ENCODE measurements around the gene THEM4.
"Not testable (repeated sequence)": the region's sequence is repeated elsewhere in the genome, so short reads cannot be mapped to it uniquely, and the experiment has no call there.

The THEM4 gene

DNA sequence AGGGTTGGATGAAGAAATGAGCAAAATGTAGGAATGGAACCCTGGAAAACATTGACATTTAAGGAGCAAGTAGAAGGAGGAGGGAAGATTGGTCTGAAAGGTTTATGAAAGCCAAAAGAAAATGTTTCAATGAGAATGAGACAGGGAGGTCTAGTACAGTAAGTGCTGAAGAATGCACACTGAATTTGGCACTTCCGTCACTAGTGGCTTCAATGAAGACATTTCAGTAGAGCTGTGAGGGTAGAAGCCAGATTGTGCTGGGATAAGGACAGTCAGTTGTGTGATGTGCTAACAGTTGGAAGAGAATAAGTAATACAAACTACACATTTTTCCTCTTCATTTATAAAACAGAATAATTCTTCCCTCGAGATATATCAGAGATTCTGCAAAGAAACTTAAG is 17.1 kb downstream of the THEM4 start:
- no peak for DNase-seq

DNA sequence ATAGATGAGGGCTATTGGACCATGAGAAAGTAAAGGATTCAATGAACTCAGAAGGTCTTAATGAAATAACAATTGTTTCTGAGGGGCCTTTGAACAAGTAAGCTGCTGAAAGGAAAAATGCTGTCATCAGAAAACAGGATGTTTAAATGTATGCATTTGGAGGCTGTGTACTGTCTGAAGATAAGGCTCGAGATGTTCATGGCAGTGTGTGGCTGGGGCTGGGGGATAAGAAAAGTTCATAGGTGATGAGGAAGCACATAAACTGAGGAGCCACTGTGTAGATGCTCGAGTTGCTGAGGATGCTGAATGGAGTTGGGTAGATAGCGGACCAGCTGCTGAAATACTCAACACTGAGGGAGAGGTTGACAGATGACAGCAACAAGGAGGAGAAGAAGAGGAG is 17.8 kb downstream of the THEM4 start:
- DNase-seq: no peak

DNA sequence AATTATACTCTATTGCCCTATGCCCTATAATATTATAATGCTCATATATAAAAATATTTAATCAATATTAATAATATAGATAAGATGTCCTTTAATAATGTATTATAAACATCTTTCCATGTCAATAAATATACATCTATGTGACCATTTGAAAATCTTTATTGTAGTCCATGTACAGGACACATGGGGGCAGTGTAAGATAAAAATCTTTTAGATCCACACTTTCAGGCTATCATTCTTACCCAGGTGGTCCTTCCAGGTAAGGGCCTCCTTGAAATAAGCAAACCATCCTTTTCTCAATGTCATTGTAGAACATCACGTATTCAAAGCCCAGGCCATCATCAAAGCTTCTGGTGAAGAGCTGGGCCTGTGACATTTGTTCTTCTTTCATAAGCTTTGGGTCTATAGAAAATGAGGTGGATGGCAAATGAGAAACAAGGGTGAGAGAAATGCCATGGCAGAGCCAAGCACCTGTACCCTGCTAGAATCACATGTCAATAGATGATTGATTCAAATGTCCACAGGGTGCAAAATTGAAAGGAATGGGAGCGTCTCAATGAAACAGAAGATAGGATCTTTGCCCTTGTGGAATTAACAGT is 20.2 kb downstream of the THEM4 start:
- peak in 1 of 2 experiments; percentile 1 for DNase-seq

DNA sequence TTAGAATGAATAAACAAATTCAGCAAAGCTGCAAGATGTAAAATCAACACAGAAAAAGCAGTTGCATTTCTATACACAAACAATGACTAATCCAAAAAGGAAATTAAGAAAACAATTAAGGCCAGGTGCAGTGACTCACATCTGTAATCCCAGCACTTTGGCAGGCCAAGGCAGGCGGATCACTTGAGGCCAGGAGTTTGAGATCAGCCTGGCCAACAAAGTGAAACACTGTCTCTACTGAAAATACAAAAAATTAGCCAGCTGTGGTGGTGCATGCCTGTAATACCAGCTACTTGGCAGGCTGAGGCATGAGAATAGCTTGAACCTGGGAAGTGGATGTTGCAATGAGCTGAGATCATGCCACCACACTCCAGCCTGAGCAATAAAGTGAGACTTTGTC is 22.3 kb downstream of the THEM4 start:
- DNase-seq: no peak

DNA sequence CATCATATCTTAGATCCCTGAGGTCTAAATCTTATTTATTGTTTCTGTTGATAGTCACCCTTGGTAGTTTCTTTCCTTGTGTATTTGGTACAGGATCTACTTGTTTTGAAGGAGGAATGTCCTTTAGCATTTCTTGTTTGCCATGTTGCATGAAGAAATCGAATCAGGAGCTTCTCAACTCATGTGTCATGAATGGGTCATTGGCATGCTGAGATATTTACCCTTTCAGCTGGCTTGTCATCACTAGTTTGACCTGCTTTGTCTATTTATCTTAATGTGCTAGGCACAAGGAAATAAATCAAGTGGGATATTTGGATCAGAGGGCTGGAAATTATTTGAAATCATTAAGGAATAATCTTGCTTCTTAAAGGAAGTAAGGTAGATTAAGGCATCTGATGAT is 23.8 kb downstream of the THEM4 start:
- no peak for DNase-seq

DNA sequence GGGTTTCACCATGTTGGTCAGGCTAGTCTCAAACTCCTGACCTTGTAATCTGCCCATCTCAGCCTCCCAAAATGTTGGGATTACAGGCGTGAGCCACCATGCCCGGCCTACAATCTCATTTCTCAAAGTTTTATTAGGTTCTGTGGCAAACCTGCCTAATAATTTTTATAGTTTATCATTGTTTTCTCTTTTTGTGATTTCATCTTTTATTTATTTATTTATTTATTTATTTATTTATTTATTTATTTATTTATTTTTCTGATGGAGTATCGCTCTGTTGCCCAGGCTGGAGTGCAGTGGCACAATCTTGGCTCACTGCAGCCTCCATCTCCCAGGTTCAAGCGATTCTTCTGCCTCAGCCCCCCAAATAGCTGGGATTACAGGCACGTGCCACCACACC is 24.4 kb downstream of the THEM4 start:
- not testable (repeated sequence) for DNase-seq

DNA sequence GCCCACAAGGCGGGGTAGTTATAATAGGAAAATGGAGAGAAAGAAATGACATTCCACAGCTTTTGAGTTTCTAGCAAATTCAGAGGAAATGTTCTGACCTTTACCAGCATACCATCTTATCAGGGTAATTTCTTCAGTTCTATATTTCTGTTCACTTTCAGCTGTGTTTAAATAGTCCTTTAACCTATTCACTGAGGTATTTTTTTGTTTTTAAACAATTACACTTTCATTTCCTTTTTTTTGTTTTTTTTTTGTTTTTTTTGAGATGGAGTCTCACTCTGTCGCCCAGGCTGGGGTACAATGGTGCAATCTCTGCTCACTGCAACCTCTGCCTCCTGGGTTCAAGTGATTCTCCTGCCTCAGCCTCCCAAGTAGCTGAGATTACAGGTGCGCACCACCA is 24.9 kb downstream of the THEM4 start:
- not testable (repeated sequence) for DNase-seq

DNA sequence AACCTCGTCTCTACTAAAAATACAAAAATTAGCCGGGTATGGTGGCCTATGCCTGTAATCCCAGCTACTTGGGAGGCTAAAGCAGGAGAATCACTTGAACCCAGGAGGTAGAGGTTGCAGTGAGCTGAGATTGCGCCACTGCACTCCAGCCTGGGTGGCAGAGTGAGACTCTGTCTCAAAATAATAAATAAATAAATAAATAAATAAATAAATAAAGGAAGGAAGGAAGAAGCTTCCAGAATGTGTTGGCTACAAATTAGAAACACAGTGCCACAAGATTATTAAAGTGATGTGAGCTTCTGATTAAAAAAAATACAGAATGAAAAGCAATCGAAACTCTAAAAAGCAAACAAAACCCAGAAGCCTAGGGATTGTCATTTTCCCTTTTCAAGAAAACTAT is 25.4 kb downstream of the THEM4 start:
- DNase-seq: not testable (repeated sequence)

DNA sequence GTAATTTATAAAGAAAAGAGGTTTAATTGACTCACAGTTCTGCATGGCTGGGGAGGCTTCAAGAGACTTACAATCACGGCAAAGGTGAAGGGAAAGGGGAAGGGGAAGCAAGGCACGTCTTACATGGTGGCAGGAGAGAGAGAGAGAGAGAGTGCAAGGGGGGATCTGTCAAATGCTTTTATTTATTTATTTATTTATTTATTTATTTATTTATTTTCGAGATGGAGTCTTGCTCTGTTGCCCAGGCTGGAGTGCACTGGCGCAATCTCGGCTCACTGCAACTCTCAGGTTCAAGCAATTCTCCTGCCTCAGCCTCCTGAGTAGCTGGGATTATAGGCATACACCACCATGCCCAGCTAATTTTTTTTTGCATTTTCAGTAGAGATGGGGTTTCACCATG is 26.4 kb downstream of the THEM4 start:
- not testable (repeated sequence) for DNase-seq

DNA sequence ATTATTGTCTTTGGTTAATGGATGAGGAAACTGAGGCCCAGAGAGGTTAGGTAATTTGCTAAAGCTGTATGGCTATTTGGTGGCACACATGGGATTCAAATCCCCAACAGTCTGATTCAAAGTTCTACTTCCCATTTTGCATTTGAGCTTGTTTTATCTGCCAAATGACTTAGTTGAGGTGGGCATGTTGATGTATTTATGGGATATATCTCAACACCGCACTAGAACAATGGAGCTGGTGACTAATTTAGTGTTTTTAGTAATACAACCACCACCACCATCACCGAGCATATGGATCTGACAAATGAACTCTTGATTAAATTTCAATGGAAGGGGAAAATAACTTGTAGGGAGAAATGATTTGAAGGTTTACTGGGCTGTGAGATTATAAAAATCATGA is 26.8 kb downstream of the THEM4 start:
- no peak for DNase-seq

DNA sequence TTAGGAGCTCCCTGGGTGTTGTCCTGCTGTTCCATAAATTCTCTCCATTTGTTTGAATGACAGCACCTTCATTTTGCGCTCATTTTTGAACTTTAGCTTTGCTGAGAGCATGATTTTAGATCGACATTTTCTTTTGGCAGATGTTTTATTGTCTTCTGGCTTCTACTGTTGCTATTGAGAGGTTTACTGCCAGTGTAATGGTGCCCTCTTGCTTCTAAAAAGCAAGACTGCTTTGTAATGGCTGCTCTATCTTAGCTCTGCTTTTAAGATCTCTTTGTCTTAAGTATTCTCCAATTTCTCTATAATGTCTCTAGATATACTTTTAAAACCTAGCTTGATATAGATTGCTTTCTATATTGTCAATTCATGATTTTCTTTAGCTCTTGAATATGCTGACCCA is 27.8 kb downstream of the THEM4 start:
- no peak for DNase-seq

DNA sequence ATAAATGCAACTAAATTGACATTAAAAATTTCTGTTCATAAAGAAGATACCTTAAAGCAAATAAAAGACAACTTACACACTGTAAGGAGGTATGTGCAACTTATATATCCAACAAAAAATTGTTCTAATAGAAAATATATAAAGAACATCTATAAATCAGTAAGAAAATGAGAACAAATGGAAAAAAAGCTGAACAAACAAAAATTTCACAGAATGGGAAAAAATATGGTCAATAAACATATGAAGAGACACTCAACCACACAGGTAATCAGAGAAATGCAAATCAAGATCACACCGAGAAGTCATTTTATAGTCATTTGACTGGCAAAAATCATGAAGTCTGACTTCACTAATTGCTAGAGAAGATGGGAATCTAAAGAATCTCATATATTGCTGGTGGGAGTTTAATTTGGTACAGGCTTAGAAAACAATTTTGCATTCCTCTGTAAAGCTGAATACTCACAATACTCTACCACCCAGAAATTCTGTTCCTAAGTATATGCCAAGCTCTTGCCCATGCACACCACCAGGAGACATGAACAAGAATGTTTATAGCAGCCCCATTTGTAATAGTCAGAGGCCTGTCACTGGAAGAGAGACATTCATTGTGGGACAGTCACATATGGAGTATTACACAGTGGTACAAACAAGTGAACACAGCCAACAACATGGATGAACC is 33.8 kb downstream of the THEM4 start:
- DNase-seq: no peak

DNA sequence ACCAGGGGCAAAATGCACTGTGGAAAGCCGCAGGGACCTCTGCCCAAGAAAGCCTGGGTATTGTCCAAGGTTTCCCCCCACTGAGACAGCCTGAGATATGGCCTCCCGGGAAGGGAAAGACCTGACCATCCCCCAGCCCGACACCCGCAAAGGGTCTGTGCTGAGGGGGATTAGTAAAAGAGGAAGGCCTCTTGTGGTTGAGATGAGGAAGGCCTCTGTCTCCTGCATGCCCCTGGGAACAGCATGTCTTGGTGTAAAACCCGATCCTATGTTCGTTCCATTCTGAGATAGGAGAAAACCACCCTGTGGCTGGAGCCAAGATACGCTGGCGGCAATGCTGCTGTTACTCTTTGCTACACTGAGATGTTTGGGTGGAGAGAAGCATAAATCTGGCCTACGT is 36.5 kb downstream of the THEM4 start:
- DNase-seq: not testable (repeated sequence)

DNA sequence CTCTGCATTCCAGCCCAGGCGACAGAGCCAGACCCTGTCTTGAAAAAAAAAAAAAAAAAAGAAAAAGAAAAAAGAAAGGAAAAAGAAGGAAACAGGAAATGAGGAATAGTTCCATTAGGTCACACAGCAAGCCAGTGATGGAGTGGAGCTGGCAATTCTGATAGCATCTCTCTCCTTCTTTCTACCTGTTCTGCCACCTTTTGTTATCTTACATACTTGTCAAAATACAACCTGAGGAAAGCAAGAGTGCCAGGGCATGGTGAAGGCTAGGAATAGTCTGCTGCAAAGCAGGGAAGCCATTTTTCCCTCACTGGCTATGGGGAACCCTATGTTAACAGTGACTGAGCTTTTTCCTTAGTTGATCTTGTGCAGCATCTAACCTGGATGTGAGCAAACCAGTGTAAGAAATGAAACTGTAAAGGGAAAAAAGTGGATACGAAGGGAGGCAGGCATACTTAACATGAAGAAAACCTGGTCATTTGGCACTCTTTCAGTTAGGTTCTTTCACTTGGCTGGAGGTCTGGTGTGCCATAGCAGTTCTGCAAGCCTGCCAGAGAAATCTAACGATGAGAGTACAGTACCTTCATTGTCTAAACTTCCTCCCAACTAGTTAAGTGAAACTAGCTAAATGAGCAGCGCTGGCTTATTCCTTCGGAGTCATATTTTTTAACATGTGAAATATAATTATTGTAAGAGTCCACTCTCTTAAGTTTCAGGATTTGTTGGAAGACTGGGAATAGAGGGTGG is 37.9 kb downstream of the THEM4 start:
- no peak for DNase-seq

DNA sequence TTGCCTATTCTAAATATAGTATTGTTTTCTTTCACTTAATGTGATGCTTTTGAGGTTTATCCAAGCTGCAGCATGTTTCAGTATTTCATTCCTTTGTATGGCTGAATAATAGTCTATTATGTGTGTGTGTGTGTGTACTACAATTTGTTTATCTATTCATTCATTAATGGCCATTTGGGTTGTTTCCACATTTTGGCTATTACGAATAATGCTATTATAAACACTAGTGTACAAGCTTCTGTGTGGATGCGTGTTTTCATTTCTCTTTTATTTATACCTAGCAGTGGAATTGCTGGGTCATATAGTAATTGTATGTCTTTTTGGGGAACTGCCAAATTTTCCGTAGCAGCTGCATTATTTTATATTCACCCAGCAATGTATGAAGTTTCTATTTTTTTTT is 40.8 kb downstream of the THEM4 start:
- no peak for DNase-seq

DNA sequence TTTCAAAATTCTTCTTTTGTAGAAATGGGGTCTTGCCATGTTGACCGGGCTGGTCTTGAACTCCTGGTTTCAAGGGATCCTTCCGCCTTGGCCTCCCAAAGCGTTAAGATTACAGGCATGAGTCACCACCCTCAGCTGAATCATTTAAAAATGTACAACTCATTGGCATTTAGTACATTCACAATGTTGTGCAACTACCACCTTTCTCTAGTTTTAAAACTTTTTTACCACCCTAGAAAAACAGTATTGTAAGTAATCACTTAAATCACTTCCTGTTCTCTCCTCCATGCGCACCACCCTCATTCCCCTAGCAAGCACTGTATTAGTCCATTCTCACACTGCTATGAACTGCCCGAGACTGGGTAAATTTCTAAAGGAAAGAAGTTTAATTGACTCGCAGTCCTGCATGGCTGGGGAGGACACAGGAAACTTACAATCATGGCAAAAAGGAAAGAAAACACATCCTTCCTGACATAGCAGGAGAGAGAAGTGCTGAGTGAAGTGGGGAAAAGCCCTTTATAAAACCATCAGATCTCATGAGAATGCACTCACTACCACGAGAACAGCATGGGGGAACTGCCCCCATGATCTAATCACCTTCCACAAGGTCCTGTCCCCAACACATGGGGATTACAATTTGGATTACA is 41.4 kb downstream of the THEM4 start:
- DNase-seq: no peak

DNA sequence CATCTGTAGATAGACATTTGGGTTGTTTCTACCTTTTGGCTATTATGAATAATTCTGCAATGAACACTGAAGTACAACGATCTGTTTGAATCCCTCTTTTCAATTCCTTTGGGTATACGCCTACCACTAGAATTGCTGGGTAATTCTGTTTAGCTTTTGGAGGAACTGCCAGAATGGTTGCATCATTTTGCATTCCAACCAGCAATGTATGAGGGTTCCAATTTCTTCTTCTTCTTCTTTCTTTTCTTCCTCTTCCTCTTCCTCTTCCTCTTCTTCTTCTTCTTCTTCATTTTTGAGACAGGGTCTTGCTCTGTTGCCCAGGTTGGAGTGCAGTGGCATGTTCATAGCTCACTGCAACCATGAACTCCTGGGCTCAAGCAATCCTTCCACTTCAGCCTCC is 42.0 kb downstream of the THEM4 start:
- DNase-seq: no peak

DNA sequence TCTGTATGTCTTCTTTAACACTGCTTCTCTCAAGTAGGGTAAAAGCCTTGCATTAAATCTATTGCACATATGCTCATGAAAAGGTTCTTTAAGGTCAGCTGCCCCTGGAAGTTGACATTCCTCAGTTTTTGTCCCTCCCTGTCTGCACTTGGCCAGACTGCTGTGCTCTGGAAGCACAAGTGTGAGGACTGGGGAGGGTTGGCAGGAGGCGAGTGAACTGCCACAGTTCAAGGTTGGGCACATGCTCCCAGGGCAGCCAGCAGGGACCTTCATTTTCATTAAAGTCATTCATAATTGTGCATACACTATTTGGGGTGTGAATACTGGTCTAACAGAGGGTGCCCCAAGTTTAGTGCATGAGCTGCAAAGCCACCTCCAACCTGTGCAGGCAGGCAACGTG is 44.9 kb downstream of the THEM4 start:
- DNase-seq: no peak

DNA sequence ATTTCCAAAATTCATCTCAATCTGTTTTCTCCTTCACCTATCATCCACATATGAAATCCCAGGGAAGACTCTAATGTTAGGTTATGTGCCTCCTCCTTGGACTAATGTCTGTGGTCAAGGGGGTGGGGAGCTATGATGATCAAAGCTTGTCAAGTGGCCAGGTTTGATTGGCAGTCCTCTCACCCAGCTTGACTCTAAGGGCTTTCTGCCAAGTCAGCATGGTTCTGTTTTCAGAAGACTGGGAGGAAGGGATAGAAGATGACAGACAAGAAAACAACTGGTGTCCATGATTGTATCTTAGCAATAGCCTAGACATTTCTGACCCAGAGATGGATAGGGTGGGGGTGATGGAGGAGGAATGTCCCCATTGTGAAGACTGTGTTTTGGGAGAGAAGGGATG is 46.7 kb downstream of the THEM4 start:
- DNase-seq: peak in 1 of 2 experiments; percentile 15

DNA sequence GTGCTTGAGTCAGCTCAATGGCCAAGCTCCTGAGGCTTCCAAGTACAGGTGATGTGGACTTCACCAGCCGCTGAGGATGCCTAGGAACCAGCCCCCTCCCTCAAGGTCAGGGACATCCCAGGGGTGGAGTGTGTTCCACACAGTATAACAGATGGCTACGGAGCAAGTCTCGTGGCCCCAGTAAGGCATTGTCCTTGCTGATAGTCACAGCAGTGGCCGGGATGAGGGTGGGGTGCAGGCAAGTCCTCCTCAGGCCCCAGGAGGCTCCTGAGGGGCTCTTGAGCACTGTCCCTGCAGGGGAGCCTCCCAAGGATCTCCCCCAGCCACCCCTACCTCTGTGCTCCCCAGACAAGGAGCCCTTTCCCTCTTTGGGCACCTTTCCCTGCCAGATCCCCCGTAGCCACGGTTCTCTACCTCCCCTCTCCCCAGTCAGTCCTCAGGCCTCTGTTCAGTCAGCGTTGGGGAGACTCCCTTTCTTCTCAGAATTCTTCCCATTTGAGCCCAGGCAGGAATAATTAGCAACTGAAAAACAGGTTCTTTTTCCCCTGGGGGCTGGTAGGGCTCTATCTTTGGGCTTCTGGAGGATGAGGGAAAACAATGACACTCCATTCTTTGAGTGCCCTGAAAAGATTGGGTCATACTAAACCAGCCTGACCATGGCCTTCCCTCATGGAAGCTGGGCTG is 48.7 kb downstream of the THEM4 start:
- DNase-seq: no peak

DNA sequence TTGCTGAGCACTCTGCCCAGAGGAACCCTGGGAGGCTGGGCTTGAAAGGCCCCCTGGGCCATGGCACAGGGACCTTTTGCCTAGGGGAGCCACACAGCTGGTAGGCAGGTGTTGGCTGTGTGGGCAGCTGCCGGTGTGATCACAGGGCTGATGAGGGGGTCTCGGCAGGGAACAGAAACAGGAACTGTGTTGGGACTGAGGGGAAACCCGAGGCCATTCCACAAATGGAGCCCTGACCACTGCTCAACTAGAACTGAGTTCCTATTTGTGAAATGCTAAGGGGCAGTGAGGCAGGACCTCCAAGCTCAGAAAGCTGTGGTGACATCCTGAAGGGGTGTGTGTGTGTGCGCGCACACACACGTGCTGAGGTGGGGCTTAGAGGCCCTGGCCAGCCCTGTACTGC is 49.4 kb downstream of the THEM4 start:
- DNase-seq: no peak

DNA sequence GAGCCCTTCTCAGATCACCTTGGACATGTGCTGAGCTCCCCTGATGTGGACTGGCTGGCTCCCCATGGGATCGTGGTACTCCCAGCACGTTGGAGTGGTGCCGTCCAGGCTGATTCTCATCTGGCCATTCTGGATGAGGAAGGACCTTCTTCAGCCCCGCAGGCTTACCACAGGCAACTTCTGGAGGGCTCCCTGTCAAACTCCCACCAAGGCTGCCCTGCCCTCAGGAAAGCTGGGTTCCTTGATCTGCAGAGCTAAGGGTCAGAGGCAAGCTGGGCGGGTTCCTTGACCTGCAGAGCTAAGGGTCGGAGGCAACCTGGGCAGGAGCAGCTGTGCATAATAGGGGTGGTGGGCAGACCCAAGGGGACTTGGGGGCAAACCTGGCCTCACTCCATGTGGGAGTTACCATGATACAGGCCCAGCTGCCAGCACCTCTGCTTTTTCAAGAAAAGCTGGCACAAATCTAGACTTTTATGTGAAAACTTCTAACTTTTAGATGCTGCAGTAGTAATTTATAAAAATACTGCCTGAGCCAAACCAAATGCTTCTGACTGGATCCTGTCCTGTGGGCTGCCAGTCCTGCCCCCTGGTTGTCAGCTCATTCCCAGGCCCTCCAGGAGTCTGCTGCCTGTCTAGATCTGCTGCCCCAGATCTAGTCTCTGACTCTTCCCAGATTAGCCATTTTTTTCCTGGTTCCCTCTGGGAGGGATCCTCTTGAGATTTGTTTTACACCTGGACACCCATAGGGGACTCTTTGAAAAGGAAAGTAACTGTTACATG is 50.2 kb downstream of the THEM4 start:
- no peak for DNase-seq
